Measurements from ENCODE around the gene CNDP2.
"Not testable (repeated sequence)": the region's sequence is repeated elsewhere in the genome, so short reads cannot be mapped to it uniquely, and the experiment has no call there.

The CNDP2 gene

DNA sequence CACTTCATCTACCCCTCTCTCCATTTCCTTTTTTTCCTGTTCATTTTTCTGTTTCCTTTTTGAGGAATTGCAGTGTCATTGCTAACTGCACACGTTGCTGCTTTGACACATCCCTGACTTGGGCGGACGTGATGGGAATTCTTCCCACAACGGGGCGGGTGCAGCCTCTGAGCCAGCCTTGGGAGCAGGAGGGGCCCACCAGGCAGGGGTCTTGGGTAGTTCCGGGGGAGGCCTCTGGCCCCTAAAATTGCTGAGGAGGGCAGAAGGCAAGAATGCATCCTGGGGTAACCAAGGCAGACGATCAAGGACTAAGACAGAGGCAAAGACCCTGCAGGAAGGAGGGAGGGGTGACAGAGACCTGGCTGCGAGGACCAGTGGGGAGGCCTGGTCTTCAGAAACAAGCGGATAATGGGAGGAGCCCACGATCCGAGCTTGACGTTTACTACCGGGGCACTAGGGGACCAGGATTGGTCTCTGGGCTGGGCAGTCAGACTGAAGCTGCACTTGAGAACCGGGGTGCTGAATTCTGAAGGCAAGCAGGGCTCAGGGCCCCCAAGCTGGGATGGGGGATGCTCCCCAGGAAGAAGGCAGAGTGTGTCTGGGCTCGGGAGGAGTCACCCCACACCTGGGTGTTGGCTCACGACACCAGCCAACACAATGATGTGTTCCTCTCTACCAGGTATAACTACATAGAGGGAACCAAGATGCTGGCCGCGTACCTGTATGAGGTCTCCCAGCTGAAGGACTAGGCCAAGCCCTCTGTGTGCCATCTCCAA, 23.3 kb downstream of the CNDP2 start:
- no peak for DNase-seq

DNA sequence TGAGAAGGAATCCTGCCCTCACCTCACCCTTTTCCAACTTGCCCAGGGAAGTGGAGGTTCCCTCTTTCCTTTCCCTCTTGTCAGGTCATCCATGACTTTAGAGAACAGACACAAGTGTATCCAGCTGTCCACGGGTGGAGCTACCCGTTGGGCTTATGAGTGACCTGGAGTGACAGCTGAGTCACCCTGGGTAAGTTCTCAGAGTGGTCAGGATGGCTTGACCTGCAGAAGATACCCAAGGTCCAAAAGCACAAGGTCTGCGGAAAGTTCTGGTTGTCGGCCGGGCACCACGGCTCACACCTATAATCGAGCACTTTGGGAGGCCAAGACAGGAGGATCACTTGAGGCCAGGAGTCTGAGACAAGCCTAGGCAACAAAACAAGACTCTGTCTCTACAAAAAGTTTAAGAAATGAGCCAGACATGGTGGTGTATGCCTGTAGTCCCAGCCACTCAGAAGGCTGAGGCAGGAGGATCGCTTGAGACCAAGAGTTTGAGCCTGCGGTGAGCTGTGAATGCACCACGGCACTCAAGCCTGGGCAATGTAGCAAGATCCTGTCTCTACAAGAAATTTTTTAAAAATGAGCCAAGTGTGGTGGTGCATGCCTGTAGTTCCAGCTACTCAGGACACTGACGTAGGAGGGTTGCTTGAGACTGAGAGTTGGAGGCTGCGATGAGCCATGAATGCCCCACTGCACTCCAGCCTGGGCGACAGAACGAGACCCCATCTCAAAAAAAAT, 24.1 kb downstream of the CNDP2 start:
- no peak for DNase-seq

DNA sequence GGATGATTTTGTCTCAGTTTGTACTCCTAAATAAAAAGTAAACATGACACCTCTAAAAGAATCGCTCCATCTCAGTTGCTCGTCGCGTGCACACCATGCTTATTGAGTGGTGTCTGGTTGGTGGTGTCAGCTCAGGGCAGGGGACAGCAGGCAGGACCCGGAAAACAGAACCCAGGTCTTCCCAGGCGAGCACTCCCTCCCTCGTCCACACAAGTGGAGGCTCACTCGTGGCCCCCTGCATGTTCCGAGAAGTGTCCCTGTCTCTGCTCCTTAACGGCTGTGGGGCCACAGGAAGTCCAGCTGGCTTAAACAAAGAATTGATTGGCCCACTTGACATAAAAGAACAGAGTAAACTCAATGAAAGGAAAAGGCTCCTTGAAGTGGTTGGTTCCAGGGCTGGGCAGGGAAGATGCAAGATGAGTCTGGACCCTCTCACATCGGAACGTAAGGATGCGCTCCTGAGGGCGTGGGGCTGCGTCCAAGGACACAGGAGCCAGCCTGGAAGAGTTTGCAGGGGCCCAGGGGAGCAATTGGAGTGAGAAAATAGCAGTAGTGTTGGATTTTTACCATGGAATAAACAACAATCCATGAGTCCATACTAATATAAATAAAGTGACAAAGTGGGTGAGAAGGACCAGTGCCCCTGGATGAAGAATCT, 25.0 kb downstream of the CNDP2 start:
- DNase-seq = no peak

DNA sequence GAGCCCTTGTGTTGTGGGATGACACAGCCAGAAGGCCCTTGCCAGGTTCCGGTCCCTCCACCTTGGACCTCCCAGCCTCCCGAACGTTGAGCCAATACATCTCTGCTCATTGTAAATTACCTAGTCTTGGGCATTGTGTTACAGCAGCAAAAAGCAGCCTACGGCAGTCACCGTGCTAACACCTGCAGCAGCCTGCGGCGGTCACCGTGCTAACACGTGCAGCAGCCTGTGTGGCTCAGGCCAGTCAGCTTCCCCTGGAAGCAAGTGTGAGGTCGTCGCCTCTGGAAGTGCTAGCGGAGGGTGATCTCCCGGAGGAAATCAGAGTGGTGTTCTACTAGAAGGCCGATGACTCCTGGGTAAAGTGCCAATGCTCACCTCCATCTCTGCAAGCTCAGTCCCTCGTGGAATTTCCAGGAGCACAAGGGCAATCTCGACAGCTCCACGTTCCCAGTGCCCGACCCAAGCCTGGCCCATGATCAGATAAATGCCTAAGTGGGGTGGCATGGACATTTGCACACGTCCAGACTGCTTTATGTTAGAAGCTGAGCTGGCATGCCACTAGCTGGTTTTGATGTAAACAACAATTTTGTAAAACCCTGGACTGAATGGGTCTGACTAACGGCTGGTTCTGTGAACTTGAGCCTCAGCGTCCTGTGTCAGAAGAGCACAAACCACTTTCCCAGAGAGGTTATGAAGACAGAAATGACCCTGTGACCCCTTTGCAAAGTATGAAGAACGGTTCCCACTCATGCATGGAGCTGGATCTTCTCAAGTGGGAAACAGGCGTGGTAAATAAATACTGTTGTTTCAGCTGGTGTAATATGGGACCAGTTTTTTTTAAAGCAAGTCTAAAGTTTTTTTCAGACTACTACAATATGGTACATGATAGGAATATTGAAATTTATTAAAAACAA, 26.7 kb downstream of the CNDP2 start:
- DNase-seq = no peak

DNA sequence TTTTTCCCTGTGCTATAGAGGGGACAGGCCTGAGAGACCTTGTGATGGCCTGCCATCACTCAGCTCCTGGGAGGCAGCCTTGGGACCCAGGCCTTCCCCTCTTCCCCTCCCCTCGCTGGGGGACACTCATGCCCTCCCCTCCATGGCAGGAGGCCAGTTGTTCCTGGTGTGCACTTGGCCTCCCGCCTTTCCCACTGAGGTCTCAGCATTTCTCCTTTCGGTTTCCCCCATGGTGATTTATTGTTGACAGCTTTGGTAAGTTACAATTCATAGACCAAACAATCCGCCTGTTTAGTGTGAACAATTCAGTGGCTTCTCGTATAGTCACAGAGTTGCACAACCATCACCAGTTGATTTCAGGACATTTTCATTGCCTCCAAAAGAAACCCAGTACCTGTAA, 27.9 kb downstream of the CNDP2 start:
- no peak for DNase-seq

DNA sequence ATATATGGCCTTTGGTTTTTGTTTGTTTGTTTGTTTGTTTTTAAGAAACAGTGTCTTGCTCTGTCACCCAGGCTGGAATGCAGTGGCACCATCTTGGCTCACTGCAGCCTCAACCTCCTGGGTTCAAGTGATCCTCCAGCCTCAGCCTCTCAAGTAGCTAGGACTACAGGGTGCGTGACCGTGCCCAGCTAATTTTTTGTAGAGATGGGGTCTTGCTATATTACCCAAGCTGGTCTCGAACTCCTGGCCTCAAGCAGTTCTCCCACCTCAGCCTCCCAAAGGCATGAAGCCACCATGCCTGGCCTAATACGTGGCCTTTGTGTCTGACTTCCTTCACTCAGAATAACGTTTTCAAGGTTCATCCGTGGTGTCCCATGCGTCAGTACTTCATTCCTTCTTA, 28.8 kb downstream of the CNDP2 start:
- DNase-seq = not testable (repeated sequence)

DNA sequence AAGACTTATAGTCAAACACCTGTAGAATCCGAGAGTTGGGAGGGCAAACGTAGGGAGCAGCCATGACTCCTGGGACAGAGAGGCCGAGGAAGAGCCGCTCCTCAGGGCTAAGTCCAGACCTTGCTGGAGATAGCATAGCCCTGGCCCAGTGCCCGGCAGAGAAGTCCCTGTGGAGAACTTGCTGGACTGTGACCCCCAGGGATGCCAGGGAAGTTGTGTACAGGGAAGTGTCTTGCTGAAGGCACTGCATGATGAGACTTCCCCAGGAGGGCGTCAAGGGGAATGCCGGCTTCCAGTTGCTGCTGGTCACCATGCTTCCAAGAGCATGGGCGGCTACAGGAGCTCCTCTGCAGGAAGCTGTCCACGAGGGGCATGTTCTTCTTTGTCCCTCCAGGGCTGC, 29.6 kb downstream of the CNDP2 start:
- no peak for DNase-seq

DNA sequence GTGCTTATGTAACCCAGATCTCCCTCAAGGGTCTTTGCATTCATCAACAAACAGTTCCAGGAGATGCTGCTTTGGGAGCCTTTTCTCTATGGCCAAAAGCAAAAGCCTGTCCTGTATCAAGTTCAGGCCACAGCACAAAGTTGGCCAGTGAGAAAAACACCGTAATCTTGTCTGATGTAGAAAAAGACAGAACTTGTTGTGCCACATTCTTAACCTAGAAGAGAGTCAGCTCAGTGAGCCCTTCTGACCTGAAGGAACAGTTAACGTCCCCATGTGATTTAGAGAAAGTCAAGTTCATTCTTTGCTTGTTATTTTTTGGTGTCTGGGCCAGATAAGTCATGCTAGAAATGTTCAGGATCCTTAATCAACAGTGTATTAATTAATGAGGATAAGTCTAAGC, 30.3 kb downstream of the CNDP2 start:
- DNase-seq = no peak

DNA sequence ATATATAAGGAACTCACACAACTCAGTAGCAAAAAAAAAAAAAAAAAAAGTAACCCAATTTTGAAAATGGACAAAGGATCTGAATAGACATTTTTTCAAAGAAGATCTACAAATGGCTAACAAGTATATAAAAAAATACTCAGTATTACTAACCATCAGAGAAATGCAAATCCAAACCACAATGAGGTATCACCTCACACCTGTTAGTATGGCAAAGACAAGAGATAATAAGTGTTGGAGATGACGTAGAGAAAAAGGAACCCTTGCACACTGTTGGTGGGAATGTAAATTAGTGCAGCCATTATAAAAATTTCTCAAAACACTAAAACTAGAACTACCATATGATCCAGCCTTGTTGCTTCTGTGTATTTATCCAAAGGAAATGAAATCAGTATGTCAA, 32.3 kb downstream of the CNDP2 start:
- DNase-seq = no peak

DNA sequence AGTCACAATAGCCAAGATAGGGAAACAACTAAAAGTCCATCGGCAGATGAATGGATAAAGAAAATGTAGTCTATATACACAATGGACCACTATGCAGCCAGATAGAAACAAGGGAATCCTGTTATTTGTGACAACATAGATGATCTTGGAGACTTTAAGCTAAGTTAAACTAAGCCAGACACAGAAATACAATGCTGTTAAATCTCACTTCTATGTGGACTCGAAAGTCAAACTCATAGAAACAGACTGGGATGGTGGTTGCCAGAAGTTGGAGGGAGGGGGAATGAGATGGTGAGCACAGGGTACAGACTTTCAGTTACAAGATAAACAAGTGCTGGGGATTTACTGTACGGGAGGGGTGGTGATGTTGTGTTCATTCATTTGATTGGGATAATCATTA, 32.8 kb downstream of the CNDP2 start:
- DNase-seq = no peak

DNA sequence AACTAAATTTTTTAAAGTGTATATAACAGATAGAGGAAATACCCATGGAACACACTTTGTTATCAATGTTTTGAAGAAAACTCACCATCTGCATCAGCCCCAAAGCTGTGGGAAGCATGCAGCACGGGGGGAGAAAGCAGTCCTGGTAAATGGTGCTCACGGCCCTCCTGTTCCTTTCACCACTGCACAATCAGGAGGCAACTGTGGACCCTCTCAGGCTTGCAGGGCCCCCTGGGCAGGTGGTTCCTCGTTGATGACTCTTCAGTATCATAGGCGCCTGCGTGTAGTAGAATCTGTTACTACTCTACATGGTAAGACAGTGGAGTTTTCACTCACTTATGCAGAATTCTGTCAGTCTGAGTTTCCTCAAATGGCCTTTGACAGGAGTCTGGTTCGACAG, 33.2 kb downstream of the CNDP2 start:
- no peak for DNase-seq

DNA sequence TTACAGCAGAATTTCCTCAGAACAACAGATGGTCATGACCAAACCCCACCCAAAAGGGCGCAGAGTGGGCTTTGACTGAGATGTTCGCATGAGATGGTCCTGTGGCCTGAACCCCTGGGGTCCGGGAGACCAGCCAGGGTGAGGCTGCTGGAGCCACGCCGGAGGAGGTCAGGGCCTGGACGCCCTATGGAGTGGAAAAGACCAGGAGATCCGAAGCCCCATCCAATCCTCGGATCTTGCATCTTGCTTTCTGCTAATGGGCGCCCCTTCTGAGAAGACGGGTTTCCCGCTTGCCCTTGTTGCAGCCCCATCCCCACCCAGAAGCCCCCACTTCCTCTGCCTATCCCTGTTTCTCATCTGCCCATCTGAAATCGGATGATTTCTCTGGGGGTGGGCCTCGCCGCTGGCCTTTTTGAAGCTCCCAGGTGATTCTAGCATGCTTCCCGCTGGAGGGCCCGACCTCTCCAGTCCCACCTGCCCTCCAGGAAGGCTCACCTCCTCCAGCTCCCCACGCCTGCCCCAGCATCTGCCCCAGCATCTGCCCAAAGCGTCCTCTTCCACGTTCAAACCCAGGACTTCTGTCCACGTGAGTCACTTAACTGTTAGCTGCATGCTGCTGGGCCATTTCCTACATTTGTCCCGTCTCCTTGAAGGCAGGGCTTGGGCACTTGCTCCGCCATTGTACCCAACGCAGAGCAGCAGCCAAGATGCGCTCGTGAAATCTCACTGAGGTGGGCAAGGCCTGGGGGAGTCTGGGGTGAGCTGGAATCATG, 33.8 kb downstream of the CNDP2 start:
- no peak for DNase-seq

DNA sequence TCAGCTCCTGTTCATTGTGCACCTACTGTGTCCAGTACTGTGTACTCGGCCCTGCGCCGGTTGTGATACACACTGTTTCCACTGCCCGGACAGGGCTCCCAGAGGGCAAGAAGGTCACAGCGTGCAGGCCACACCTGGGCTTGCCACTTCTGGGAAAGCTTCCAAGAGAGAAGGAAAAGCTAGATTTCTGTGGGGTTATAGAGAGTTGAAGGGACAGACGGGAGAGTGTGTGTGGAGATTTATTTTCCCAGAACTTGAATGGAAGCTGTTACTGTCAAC, 34.4 kb downstream of the CNDP2 start:
- no peak for DNase-seq

DNA sequence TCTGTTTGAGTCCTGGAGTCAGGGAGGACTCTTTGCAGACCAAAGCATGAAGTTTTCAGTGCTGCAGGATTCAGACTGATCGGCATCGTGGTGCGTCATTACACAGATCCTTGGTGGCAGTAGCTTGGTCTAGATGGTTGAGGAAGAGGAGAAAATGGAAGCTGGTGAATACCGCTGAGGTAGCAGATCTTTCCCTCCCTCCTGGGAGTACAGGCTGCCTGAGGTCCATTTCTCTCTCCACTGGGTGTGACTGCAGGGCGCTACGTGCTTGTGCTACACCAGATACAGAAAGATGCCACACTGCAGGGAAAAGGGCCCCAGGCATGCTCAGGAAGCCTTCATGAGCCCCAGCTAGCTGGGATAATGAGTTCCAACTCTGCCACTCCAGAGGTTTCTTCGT, 34.9 kb downstream of the CNDP2 start:
- no peak for DNase-seq

DNA sequence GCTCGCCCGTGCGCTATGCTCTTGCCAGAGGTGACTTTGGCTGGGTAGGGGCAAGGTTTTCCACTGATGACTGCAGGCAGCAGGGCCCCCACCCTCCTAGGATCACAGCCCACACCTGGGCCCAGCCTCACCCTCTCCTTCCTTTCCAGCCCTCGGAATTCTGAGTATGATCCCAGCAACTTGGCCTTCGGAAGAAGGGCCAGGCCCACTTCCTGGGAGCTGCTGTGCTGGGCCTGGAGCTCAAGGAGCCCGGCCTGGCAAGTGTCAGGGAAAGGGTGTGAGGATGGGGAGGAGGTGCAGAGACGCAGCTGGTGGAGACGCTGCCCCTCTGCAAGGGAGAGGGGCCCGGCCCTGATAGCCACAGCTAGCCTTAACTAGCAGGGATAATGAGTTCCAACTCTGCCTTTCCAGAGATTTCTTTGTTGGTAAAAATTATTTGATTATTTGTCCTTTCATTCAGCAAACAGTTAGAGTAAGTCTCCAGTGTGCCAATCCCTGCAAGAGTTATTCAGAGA, 36.4 kb downstream of the CNDP2 start:
- no peak for DNase-seq

DNA sequence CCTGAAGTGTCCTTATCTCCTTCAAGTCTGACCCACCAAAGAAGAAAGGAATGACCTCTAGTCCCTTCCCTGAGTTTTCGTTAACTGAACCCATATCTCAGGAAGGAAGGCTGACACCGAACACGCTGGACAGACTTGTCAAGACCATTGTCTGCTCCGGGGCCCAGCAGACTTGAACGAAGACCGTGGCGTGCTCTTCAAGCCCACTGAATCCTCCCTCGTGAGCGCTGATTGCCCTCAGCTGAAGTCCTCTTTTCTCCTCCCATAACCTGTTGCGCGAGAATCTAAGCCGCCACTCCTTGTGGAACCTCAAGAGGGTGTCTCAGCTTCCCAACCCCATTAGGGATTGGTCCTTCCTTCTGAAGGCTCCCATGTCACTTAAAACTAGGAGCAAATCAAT, 37.5 kb downstream of the CNDP2 start:
- DNase-seq = no peak

DNA sequence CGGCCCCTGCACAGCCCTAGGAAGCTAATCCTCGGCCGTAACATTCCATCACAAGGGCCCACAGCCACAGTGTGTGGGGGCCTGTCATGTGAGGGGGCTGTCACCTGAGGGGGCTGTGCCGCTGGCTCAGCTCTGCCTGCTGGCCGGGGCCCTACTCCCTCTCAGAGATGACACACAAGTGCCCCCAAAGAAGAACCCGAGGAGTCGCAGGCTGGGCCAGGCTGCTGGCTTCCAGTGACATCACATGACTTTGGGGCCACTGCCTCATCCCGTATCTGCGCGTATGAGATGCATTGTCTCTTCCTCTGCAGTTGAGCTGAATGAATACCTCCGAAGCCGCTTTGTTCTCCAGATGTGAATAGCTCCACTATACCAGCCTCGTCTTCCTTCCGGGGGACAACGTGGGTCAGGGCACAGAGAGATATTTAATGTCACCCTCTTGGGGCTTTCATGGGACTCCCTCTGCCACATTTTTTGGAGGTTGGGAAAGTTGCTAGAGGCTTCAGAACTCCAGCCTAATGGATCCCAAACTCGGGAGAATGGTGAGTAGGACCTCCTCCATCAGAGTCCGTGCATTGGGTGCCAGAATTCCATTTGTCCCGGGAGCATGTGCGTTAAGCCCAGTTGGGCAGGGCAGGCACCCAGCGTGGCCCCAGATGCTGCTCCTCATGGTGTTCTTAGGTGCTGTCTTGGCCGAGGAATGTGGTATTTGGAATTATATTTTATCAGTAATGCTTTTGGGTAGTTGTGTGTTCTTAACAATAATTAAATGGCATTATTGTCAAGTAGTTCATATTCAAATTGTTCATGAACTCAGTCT, 38.2 kb downstream of the CNDP2 start, which contains the start of gene CNDP1:
Gene CNDP1 (plus strand): TSS at position 351 of the 820 bp plus-strand sequence. CDS start 168 bp downstream, at position 519.
- no peak for DNase-seq

DNA sequence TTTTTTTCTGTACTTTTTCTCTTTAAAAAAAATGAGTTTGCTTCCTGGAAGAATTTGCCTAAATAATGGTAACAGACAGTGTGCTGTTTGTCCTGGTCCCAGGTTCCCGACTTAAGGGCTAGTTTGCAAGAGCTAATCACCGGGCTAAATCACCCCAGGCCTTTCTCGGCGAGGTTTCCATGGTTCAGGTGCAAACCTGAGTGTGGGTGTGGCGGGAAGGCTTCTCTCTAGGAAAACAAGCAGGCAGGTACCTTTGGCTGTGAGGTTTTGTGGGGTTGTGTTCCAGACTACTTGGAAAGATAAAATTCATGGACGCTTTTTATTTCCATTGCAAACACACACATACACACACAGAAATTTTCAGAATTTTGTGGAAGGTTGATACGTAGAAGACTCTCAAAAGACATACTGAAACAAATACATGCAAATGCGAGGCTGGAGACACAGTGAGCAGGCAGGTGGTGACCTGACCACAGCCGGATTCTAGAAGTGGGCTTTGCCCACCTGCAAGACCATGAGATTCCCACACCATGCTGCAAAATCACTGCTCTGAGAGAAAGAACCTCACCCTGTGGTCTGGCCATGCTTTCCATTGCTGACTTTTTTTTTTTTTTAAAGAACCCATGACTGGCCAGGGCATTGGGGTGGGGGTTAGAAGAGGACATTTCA, 39.0 kb downstream of the CNDP2 start:
- no peak for DNase-seq

DNA sequence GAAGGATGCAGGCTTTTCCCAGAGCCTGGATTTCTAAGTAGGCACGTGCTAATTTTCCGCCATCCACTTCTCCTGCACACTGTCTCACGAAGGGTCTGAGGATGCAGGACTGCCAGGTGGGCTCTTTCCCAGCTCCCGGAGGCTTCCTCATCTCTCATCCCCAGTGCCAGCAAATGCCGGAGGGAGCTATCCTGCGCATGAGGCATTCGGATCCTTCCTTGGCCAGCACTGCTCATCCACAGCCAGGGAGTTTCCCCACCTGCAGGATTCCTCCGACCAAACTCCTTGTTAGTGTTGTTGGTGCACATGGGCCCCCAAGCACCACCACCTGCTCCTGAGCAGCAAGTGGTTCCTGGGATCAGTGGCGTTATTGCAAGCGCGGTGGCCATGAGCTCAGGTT, 43.1 kb downstream of the CNDP2 start:
- no peak for DNase-seq

DNA sequence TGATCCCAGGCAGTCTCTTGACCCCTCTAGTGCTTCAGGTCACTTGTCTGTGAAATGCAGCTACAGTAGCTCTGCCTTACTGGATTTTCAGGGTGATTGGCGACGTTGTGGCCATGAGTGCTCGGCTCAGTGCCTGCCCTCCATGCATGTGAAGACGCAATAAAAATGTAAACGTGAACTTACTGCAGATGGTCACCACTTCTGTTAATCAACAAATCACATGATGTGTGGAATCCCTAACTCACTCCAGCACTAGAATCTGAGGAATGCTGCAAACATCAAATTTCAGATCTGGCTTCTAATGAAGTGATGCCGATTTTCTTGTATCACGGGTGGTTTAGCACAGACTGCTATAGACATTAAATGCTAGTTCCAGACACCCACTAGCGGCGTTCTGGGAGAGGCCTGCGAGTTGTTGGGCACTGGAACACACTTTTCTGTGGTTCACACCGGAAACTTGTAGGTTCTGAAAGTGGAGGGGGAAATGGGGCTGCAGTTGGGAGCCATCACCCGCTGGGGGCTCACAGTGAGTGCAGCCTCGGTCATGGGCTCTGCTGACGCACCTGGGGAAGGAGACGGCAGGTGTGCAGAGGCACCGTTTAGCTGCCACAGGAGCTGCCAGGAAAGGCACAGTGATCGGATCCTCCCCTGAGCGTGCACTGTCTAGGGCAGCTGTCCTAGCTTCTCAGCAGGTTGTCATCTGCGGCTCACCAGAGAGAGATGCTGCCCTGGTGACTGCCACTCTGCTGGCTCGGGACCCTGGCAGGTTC, 44.7 kb downstream of the CNDP2 start:
- no peak for DNase-seq

Data from SW 1271 (cell line).